ENCODE data around the gene TIPIN.
"Not testable (repeated sequence)": the region's sequence is repeated elsewhere in the genome, so short reads cannot be mapped to it uniquely, and the experiment has no call there.

Gene TIPIN

GRCh38 chr15:66386204-66387123, 30.0 kb upstream of the TIPIN start, which contains the start of gene MAP2K1:
MAP2K1 (plus strand) TSS chr15:66386912; CDS start chr15:66387348, 436 bp downstream.
- peak; percentile 99 for DNase-seq (ENCODE audit: low read depth)

- DNase-seq (ENCODE audit: low read depth) = not testable (repeated sequence)
Measured at GRCh38 chr15:66381376-66381775, 24.9 kb upstream of the TIPIN start.

- DNase-seq (ENCODE audit: low read depth) = no peak
Measured at GRCh38 chr15:66378814-66379430, 22.4 kb upstream of the TIPIN start.

GRCh38 chr15:66374179-66374578, 17.7 kb upstream of the TIPIN start:
- DNase-seq (ENCODE audit: low read depth) = no peak

GRCh38 chr15:66369773-66370651, 13.5 kb upstream of the TIPIN start:
- no peak for DNase-seq (ENCODE audit: low read depth)

DNA sequence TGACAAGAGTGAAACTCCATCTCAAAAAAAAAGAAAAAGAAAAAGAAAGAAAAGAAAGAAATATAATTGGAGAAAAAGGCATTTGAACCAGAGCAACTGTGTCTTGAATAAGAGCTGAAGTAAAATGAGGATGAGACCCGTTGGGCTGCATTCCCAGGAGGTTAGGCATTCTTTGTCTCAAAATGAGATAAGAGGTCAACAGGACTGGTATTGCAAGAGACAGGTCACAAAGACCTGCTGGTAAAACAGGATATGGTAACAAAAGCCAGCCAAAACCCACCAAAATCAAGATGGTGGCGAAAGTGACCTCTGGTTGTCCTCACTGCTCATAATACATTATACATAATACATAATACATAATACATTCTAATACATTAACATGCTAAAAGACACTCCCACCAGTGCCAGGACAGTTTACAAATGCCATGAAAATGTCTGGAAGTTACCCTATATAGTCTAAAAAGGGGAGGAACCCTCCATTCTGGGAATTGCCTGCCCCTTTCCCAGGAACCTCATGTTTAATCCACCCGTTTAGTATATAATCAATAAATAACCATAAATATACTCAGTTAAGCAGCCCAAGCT, 8.6 kb upstream of the TIPIN start:
- DNase-seq (ENCODE audit: low read depth) = no peak

DNA sequence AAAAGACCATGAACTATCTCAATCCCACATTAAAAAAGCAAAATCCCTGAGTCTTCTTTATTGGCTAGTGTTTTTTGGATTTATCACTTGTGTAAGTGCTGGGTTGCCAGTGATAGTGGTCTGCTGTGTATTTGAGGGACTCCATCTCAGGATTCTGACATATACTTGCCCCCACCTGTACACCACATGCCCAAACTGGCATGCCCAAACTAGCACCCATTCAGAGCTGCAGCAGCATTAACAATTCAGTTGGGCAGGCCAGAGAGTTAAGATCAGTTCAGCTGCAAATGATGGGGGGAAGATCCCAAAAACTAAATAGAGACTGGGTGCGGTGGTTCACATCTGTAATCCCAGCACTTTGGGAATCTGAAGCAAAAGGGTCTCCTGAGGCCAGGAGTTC, 6.3 kb upstream of the TIPIN start:
- no peak for DNase-seq (ENCODE audit: low read depth)

DNA sequence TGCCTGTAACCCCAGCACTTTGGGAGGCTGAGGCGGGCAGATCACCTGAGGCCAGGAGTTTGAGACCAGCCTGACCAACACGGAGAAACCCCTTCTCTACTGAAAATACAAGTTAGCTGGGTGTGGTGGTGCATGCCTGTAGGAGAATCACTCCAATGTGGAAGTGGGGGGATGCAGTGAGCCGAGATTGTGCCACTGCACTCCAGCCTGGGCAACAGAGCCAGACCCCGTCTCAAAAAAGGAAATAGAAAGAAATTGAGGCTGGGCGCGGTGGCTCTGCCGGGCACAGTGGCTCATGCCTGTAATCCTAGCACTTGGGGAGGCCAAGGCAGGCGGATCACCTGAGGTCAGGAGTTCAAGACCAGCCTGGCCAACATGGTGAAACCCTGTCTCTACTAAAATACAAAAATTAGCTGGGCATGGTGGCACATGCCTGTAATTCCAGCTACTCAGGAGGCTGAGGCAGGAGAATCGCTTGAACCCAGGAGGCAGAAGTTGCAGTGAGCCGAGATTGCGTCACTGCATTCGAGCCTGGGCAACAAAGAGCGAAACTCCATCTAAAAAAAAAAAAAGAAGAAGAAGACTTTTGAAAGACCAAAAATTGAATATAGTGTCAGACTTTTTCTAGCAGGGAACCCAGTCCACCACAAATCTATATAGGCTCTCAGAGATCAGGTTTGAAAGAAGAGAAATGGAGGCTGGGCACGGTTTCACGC, 5.4 kb upstream of the TIPIN start:
- not testable (repeated sequence) for DNase-seq (ENCODE audit: low read depth)

DNA sequence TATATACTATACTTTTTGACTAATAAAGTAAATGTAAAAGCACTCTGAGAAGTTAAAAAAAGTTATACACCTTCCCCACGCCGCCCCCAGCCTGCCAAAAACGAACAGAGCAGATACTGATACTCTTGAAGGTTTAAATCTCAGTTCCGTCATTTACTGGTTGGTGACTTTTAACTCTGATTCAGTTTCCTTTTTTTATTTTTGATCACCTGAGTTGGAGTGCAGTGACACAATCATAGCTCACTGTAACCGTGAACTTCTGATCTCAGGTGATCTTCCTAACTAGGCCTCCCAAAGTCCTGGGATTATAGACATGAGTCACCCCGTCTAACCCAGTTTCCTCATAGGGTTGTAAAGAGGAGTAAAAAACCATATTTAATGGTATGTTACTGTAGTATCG, 3.3 kb upstream of the TIPIN start:
- DNase-seq (ENCODE audit: low read depth) = no peak

GRCh38 chr15:66356077-66356358, 467 bp downstream of the TIPIN start:
- no peak for DNase-seq (ENCODE audit: low read depth)

GRCh38 chr15:66348530-66348929, 8.0 kb downstream of the TIPIN start:
- DNase-seq (ENCODE audit: low read depth) = not testable (repeated sequence)

DNA sequence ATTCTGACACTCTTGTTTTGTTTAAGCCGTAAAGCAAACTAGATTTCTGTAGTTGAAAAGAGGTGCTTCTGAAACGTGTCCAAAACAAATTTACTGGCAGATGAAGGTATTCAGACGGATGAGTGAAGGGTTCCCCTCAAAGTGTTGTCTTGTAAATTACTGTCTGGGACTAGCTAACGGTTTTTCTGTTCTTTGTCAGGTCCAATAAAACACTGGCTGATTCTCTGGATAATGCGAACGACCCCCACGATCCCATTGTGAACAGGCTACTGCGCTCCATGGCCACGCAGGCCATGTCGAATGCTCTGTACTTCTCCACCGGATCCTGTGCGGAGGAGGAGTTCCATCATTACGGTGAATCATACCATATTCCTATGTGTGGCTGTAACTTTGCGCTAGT, 27.7 kb downstream of the TIPIN start:
- DNase-seq (ENCODE audit: low read depth) = no peak

DNA sequence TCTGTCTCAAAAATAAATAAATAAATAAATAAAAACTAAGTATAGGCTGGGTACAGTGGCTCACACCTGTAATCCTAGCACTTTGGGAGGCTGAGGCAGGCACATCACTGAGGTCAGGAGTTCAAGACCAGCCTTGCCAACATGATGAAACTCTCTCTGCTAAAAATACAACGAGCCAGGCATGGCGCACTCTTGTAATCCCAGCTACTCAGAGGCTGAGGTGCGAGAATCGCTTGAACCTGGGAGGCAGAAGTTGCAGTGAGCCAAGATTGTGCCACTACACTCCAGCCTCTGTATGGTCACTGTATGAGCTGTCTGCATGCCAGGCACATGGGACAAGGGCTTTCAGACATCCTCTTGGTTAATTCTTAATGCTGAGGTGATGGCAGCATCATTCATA, 28.7 kb downstream of the TIPIN start:
- no peak for DNase-seq (ENCODE audit: low read depth)

- DNase-seq (ENCODE audit: low read depth) = no peak
Measured at GRCh38 chr15:66326051-66326450, 30.4 kb downstream of the TIPIN start.

DNA sequence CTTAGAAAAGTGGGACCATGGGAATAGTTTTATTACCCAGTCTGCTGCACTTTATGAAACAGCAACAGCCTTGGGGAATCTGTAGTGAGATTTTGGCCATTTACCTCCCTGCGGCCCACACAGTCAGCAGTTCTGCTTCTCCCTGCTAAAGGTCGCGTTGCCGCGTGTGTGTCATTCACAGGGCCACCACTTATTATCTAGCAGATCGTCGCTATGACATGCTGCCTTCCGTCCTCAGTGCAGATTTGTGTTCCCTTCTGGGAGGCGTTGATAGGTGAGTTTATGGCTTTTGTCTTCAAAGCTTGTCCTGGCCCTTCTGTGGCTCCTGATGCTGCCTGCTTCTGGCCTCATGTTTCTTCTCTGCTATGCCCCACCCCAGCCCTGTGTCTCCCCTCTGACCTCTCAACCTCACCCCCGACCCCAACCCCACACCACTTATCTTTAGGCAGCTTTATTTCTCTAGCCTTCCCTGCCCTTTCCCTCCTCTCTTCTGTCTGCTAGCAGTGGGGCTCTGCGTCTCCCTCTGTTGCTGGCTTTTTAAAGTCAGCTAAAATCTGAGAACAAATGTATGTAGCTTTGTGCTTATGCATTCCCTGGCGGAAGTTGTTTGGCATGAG, 33.1 kb downstream of the TIPIN start:
- DNase-seq (ENCODE audit: low read depth) = no peak

GRCh38 chr15:66312144-66312543, 44.3 kb downstream of the TIPIN start:
- no peak for DNase-seq (ENCODE audit: low read depth)

GRCh38 chr15:66310786-66311185, 45.7 kb downstream of the TIPIN start:
- no peak for DNase-seq (ENCODE audit: low read depth)

DNA sequence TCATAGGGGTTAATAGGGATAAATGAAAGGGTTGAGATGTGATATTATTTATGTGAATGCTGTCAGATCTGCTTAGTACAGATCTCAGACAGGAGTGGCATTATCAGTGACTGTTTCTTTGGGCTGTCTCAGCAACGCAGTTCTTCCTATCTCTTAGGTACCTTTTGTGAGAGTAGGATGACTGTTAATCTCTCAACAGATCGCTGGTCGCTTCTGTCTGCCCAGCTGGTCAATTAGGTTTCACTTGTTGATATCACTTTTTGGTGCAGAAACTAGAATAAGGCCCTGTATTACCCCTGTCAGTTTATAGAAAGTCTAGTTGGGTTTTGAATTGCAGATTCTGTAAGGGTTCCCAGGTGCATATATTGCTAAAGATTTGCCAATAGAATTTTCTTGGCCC, 46.7 kb downstream of the TIPIN start:
- no peak for DNase-seq (ENCODE audit: low read depth)

GRCh38 chr15:66308531-66308930, 48.0 kb downstream of the TIPIN start:
- no peak for DNase-seq (ENCODE audit: low read depth)

- no peak for DNase-seq (ENCODE audit: low read depth)
Measured at GRCh38 chr15:66306381-66306780, 50.1 kb downstream of the TIPIN start.

DNA sequence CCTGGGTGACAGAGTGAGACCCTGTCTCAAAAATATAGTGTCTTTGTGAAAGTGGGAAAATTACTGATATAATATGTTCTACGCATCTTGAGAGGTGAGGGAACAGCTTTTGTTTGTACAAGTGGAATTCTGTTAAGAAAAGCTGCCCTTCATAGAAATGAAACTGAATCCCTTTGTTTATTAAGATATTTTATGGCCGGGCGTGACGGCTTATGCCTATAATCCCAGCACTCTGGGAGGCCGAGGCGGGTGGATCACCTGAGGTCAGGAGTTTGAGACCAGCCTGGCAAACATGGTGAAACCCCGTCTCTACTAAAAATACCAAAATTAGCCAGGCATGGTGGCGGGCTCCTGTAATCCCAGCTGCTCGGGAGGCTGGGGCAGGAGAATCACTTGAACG, 52.1 kb downstream of the TIPIN start:
- not testable (repeated sequence) for DNase-seq (ENCODE audit: low read depth)
